ENCODE results near the gene ILKAP.
A peak's percentile ranks its signal among the peaks of the same experiment; 100 is the strongest.

ILKAP gene

DNA sequence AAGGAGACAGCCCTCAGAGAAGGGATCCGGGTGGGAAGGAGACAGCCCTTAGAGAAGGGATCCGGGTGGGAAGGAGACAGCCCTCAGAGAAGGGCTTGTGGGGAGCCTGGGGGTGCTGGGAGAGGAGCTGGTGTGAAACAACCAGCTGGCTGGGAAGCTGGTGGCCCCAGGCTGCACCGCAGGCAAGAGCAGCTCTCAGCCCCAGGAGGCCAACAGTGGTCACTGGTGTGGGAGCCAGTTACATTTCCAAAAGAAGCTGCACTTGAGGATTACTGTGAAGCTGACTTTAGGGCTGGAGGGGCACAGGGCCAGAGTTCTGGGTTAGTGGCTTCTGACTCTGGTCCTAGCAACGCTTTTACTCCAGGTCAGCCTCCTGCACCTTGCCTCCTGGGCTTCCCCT lies 33.1 kb upstream of the ILKAP start:
- peak; percentile 46 for DNase-seq

- no peak for DNase-seq
Observed at GRCh38 chr2:238235856-238236255, 32.4 kb upstream of the ILKAP start.

DNA sequence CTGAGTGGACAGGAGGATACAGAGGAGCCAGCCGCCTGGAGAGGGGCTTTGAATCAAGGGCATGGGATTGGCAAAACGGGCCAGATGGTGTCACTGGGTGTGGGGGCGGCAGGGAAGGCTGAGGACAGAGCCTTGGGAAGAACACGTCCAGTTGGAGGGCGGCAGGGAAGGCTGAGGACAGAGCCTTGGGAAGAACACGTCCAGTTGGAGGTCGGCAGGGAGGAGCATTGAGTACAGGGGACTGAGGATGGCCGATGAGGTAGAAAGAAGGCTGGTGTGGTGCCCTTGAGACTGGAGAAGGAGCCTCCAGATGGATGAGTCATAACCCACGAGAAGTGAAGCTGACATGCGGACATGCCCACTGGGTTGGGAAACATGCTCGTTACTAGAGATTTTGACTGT lies 31.8 kb upstream of the ILKAP start:
- no peak for DNase-seq

GRCh38 chr2:238233625-238234024 lies 30.1 kb upstream of the ILKAP start:
- no peak for DNase-seq

GRCh38 chr2:238231809-238232208 lies 28.3 kb upstream of the ILKAP start:
- DNase-seq: no peak

DNA sequence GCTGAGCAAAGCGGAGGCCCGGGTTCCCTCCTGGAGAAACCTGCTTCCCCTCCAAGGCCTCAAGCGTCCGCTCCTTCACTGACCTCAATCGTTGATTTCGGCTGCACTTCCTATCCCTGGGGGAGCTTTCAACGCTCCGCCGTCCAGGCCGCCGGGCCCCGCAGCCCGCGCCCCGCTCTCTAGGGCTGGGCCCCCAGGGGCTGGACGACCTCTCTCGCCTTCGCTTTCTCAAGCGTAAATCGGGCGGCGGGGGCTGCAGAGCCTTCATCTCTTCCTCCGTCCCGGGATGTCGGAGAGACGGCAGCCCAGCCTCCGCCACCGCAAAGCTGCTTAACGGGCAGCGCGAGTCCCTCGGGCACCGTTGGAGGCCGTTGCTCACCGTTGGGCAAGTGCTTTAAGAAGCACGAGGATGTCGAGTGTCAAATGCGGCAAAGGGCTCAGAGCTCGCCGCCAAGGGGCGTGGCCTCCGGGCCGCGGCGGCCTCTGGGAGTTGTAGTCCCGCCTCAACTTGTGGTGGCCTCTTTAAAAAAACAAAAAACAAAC lies 27.8 kb upstream of the ILKAP start:
- peak; percentile 86 for DNase-seq

GRCh38 chr2:238230699-238231098 lies 27.2 kb upstream of the ILKAP start:
- no peak for DNase-seq

GRCh38 chr2:238228700-238229099 lies 25.2 kb upstream of the ILKAP start:
- no peak for DNase-seq

DNA sequence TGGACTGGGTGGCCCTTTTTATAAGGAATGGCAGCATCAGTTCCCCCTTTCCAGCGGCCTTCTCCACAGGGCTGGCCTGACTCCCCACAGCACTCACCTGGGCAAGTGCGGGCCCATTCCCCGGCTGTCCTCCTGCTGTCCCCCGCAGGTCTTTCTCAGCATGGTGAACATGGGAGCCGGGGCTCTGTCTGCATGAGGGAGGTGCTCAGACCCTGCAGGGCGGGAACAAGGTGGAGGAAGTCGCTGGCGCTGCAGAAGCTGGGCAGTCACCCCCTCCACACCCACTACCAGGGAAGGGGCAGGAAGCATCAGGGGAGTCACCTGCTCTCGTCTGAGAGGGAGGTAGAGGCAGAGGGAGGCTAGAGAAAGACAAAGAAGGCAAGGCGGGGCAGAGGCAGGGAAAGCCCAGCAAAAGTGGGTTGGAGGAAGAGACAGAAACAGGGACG lies 24.1 kb upstream of the ILKAP start:
- DNase-seq: no peak

- DNase-seq: no peak
Observed at GRCh38 chr2:238226698-238227586, 23.4 kb upstream of the ILKAP start.

- DNase-seq: no peak
Observed at GRCh38 chr2:238225911-238226697, 22.6 kb upstream of the ILKAP start.

DNA sequence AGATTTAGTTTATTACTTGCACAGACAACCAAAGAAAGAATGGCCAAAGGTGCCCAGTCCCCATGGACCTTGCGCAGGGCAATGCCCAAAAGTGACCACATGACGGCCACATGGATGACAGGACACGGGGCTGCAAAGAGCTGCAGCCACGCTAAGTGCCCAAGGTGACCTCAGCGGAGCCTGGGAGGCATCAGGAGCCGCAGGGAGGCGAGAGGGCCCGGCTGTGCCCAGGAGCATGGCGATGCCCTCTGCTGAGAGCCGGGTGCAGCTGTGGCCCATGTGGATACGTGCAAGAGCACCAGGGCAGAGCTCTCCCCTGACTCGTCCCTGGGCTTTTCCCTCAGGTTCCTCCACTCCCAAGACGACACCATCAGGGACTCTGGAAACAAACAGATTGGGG lies 21.6 kb upstream of the ILKAP start:
- no peak for DNase-seq

DNA sequence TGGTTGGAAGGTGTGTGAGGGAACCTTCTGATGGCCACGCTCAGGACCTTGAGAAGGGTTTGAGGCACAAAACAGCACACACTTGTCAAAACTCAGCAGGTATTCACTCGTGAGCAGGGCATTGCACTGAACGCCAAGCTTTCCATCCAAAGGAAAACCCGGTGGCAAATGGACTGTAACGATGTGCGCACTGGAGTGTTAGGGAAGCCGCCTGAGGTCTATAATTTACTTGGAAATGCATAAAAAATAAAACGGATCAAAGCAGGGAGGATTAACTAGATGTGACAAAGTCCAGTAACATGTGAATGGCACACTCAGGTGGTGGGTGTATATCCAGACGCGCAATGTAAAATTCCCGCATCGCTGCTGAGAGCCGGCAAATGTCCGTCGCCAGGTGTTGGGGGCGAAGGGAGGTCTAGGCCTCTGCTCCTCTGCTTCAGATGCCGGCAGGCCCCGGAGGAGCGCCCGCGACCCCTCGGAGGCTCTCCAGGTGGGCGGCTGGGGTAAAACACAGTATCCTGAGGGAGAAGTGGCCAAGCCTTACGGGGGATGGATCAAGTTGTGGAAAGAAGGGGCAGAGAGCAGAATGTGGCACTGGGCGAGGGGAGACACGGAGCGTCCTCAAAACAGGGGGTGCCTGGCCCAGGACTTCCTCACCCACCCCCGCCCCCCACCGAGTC lies 21.0 kb upstream of the ILKAP start:
- DNase-seq: no peak

DNA sequence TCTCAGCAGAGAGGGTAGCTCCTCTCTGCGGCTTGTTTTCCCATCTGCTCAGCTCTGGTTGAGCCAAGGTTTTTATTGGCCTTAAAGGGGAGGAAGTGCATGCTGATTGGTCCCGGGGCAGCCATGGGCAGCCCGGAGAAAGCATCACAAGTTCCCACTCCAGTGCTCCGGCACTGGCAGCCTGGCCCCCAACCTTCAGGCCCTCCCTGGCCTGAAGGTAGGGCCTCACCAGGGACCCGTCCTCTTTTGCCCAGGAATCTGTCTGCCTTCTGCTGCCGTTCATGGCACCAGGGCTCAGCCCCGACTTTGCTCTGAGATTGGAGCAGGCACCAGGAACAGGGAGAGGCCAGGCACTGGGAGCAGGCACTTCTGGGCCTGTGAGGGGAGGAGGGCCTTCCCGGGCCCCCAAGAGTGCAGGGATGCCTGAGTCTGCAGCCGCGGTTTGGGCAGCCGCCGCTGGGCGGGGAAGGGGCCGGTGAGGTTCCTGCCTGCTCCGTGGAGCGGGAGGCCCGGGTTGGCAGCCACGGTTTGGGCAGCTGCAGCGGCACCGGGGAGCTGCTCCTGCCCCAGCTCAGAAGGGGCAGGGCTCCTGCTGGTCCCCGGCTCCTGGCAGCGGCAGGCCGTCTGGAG lies 17.5 kb upstream of the ILKAP start:
- DNase-seq: peak; percentile 72

DNA sequence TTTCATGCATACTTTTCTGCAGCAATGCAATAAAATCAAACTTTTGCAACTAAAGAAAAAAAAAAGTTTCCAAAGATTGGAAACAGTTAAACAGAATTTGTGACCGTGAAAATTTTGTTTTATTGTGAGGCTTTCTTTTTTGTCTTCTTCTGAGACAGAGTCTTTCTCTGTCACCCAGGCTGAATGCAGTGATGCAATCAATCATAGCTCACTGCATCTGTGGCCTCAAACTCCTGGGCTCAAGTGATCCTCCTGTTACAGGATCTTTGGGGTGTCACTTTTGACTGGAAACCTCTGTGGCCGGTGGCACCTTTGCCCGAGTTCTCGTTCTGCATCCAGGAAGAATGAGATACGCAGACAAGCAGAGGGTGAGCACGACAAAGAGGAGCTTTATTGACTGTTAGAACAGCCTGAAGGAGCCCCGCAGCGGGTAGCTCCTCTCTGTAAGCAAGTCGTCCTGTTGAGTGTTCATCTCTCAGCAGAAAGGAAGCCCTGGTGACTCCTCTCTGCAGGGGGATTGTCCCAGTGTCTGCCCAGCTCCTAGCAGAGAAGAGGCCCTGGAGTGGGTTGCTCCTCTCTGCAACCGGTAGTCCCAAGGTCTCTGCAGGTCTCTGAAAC lies 16.9 kb upstream of the ILKAP start:
- peak; percentile 72 for DNase-seq

- DNase-seq: no peak
Observed at GRCh38 chr2:238216651-238217184, 13.2 kb upstream of the ILKAP start.

GRCh38 chr2:238207006-238207405 lies 3.5 kb upstream of the ILKAP start:
- no peak for DNase-seq

GRCh38 chr2:238203973-238204683 lies 633 bp upstream of the ILKAP start:
- peak; percentile 86 for DNase-seq

GRCh38 chr2:238202326-238203093 lies 985 bp downstream of the ILKAP start:
- peak; percentile 42 for DNase-seq

DNA sequence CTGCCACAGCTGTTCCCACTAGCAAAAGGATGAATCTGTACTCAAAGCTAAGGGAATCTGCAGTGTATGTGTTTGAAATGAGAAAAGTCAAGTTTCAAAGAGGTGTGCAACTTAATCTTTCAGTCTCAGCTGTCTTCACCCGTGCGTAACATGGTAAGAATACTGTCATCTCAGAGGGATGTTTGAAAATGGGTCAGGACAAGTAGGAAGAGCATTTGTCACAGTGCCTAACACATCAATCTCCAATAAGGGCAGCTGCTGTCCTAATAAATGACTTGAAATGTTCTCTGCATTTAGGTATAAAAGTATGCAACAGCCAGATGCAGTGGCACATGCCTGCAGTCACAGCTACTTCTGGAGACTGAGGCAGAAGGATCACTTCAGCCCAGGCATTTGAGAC lies 13.1 kb downstream of the ILKAP start:
- DNase-seq: no peak

Data from DMS53 (cell line).